GM12878 (cell line): ENCODE data around the gene RHEB. TPM values are rescaled to one million over a fixed set of nuclear protein-coding genes. Genes with fewer than 3 reads are reported as not detected.

Experiments used
- POLR2AphosphoS2 ChIP-seq: IDR thresholded peaks from 2 replicates; pipeline ENCODE4 v1.6.1; 2011; ENCODE audit warnings: low read depth, mild to moderate bottlenecking, low read length, improper control_type of control experiment, moderate library complexity
- YY1 ChIP-seq: IDR thresholded peaks from 2 replicates; pipeline ENCODE4 v1.6.1; 2011; ENCODE audit warnings: low read depth, mild to moderate bottlenecking, low read length
- ZNF274 ChIP-seq: IDR thresholded peaks from one replicate; pipeline ENCODE4 v1.8.0; 2011; ENCODE audit not compliant: insufficient read length, insufficient read depth
- polyA plus RNA-seq, 11 experiments: library from polyadenylated mRNA; depleted of rRNA in 4 of 11; unstranded in 6 of 11; stranded (reverse) in 5 of 11; fragments of >200 nt; fragmentation: Nextera tagmentation in 4 of 11; fragmentation: Illumina TruSeq in 1 of 11; extraction: Ambion mirVana in 4 of 11; extraction: Trizol in 1 of 11; gene quantifications; 1 replicate in 1 of 11; 2 replicates in 10 of 11; pipeline versions ENCODE4 v1.2.1 to v1.2.3, GENCODE V29; 2011 to 2016; ENCODE audit warnings: inconsistent platforms in 2 of 11, missing spikeins in 2 of 11, low read depth in 1 of 11
- total RNA-seq, 4 experiments: library from RNA; depleted of rRNA in 3 of 4; stranded (reverse); fragments of >200 nt in 3 of 4; fragmentation: Illumina TruSeq in 1 of 4; extraction: Trizol in 1 of 4; gene quantifications; 2 replicates each; pipeline versions ENCODE4 v1.2.1 to v1.2.3, GENCODE V29; 2013 to 2021
- TF ChIP-seq, protein P1 (sequence below): fragments of 450-650 bp; formaldehyde crosslinking; IDR thresholded peaks from 2 replicates; pipeline ENCODE4 v1.4.0; 2022; ENCODE audit warnings: mild to moderate bottlenecking, moderate library complexity
- TF ChIP-seq, protein P2 (sequence below): IDR thresholded peaks from 2 replicates; pipeline ENCODE4 v1.6.1; 2012; ENCODE audit warnings: improper control_type of control experiment, low read depth, low read length; ENCODE audit not compliant: insufficient replicate concordance

The RHEB gene
- total and polyA plus RNA-seq, 10 of the 15 experiments (the other 5 are each of a cell fraction or from before 2014, with no cell fraction given) = 6.2 to 67.8 (median 38.0) TPM

DNA sequence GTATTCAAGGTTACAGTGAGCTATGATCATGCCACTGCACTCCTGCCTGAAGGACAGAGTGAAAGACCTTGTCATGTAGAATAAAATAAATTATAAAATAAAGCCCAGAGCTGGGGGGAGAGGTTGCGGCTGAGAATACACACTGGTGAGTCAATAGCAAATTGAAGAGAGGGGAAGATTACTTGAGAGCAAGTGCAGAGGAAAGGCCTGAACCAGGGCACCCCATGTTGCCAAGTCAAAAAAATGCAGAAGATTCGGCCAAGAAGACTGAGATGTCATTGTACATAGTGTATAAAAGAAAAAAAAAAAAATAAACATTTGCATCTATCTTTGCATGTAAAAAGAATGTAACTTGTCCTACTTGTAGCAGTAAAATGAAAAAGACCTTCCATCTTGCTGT, 32.5 kb downstream of the RHEB start (continued):
- TF ChIP-seq, protein P1, sequence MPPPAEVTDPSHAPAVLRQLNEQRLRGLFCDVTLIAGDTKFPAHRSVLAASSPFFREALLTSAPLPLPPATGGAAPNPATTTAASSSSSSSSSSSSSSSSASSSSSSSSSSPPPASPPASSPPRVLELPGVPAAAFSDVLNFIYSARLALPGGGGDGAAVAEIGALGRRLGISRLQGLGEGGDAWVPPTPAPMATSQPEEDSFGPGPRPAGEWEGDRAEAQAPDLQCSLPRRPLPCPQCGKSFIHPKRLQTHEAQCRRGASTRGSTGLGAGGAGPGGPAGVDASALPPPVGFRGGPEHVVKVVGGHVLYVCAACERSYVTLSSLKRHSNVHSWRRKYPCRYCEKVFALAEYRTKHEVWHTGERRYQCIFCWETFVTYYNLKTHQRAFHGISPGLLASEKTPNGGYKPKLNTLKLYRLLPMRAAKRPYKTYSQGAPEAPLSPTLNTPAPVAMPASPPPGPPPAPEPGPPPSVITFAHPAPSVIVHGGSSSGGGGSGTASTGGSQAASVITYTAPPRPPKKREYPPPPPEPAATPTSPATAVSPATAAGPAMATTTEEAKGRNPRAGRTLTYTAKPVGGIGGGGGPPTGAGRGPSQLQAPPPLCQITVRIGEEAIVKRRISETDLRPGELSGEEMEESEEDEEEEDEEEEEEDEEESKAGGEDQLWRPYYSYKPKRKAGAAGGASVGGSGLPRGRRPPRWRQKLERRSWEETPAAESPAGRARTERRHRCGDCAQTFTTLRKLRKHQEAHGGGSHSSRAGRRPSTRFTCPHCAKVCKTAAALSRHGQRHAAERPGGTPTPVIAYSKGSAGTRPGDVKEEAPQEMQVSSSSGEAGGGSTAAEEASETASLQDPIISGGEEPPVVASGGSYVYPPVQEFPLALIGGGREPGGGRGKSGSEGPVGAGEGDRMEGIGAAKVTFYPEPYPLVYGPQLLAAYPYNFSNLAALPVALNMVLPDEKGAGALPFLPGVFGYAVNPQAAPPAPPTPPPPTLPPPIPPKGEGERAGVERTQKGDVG (CRISPR knock-in tag) = no peak
- TF ChIP-seq ZNF274 = no peak
- no peak for TF ChIP-seq POLR2AphosphoS2
- TF ChIP-seq, protein P2, sequence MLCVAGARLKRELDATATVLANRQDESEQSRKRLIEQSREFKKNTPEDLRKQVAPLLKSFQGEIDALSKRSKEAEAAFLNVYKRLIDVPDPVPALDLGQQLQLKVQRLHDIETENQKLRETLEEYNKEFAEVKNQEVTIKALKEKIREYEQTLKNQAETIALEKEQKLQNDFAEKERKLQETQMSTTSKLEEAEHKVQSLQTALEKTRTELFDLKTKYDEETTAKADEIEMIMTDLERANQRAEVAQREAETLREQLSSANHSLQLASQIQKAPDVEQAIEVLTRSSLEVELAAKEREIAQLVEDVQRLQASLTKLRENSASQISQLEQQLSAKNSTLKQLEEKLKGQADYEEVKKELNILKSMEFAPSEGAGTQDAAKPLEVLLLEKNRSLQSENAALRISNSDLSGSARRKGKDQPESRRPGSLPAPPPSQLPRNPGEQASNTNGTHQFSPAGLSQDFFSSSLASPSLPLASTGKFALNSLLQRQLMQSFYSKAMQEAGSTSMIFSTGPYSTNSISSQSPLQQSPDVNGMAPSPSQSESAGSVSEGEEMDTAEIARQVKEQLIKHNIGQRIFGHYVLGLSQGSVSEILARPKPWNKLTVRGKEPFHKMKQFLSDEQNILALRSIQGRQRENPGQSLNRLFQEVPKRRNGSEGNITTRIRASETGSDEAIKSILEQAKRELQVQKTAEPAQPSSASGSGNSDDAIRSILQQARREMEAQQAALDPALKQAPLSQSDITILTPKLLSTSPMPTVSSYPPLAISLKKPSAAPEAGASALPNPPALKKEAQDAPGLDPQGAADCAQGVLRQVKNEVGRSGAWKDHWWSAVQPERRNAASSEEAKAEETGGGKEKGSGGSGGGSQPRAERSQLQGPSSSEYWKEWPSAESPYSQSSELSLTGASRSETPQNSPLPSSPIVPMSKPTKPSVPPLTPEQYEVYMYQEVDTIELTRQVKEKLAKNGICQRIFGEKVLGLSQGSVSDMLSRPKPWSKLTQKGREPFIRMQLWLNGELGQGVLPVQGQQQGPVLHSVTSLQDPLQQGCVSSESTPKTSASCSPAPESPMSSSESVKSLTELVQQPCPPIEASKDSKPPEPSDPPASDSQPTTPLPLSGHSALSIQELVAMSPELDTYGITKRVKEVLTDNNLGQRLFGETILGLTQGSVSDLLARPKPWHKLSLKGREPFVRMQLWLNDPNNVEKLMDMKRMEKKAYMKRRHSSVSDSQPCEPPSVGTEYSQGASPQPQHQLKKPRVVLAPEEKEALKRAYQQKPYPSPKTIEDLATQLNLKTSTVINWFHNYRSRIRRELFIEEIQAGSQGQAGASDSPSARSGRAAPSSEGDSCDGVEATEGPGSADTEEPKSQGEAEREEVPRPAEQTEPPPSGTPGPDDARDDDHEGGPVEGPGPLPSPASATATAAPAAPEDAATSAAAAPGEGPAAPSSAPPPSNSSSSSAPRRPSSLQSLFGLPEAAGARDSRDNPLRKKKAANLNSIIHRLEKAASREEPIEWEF = no peak
- no peak for TF ChIP-seq YY1
